ENCODE measurements around the gene PM20D2. TPM values are rescaled to one million over a fixed set of nuclear protein-coding genes. Genes with fewer than 3 reads are reported as not detected.

The PM20D2 gene
- polyA plus RNA-seq, 3 donors: 31.3 to 31.6 (median 31.4) TPM

- DNase-seq (ENCODE audit: low read depth in 3 of 3, low spot score in 2 of 3): no peak
Measured at GRCh38 chr6:89198235-89198634, 52.4 kb downstream of the PM20D2 start.

- DNase-seq (ENCODE audit: low read depth in 3 of 3, low spot score in 2 of 3): no peak
Measured at GRCh38 chr6:89199579-89199978, 53.7 kb downstream of the PM20D2 start.

DNA sequence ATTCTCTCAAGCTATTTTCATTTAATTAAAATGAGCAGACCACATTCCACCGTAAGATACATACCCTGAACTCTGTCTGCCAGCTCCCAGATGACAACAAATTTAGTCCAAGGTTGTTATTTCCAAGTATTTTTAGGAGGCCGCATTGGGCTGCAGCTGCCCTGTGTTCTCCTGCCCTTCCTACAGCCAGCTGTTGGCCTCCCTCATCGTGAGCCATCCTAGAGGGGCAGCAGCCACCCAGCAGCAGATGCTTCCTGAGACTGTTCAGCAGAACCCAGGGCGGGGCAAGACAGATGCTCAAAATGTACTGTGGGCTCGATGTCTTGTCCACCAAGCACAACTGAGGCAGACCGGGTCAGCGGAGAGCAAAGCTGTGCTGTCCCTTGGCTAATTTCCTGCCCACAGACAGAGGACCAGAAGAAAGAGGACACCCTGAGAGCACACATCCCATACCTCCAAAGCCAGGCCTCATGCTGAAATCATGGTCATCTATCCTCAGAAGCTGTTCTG is 54.9 kb downstream of the PM20D2 start:
- DNase-seq (ENCODE audit: low read depth in 3 of 3, low spot score in 2 of 3): no peak

GRCh38 chr6:89204096-89204495 is 58.2 kb downstream of the PM20D2 start:
- no peak for DNase-seq (ENCODE audit: low read depth in 3 of 3, low spot score in 2 of 3)

DNA sequence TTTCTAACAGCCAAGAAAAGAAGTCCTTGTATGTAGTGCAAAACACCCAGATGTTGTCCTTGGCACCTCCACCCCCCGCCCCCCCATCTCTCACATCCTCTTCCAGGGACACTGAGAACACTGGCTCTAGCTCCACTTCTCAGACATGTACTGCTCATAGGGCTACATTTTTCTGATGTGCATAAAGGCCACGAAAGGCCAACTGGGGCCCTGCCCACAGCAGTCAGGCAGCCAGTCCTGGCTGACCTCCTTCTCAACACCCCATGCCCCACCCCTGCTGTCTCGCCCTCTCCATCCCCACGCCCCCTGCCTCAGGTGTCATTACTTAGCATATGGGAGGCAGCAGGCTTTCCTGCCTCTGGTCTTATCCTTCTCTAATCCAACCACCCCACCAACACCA is 60.0 kb downstream of the PM20D2 start:
- DNase-seq (ENCODE audit: low read depth in 3 of 3, low spot score in 2 of 3): no peak

DNA sequence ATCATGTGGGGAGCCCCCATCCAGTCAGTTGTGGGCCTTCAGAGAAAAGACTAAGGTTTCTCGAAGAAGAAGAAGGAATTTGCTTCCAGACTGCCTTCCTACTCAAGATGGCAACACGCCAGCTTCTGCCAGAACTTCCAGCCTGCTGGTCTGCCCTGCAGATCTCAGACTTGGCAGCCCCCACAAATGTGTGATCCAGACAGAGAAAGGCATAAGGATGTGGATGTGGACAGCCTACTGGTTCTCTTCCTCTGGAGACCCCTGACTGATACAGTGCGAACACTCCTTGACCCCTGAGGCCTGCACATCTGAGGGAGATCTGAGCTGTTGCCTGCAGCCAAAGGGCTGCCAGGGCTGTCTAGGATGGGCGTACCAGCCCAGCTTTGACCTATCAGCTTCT is 62.7 kb downstream of the PM20D2 start:
- DNase-seq (ENCODE audit: low read depth in 3 of 3, low spot score in 2 of 3): no peak

DNA sequence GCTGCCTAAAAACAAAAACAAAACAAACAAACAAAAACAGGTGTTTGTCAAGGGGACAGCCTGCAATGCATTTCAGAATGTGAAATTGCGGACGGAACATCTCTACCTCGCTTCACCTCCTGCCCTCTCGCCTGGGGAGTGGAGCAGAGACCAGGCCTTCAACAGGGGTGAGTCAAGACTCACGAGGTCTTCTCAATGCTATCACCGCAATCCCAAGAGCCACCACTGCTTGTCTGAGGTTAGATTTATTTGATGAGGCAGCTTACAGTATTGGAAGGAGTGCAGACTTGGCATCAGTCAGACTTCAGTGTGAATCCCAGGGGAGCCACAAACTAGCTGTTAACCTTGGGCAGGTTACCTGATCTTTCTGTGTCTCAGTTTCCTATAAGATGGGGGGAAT is 63.6 kb downstream of the PM20D2 start:
- no peak for DNase-seq (ENCODE audit: low read depth in 3 of 3, low spot score in 2 of 3)

DNA sequence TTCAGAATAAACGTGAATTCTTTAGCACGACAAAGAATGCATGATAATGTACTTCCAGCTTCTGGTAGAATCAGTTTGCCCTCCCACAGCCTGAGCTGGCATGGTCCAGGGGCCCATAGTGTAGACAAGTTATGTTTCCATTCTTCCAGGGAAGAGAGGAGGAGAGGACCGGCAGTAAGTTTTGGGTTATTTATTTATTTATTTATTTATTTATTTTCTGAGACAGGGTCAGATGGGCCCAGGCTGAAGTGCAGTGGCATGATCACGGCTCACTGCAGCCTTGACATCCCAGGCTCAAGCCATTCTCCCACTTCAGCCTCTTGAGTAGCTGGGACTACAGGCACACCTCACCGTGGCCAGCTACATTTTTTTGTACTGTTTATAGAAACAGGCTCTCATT is 66.6 kb downstream of the PM20D2 start:
- DNase-seq (ENCODE audit: low read depth in 3 of 3, low spot score in 2 of 3): no peak

DNA sequence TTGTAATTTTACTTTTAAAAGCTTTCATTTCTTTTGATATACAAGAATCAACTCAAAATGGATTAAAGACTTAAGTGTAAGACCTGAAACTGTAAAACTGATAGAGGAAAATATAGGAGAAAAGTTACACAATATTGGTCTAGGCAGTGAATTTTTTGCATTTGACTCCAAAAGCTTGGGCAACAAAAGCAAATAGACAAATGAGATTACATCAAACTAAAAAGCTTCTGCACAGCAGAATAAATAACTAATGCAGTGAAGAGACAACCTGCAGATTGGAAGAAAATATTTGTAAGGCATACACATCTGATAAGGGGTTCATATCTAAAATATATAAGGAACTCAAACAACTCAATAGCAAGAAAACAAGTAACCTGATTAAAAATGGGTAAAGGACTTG is 68.3 kb downstream of the PM20D2 start:
- DNase-seq (ENCODE audit: low read depth in 3 of 3, low spot score in 2 of 3): no peak

Other genes starting within 250 kb of the PM20D2 start
- 10 to 100 TPM; 16.3 to 17.7 (median 17.3) TPM for gene RNGTT, start 182.4 kb upstream of the PM20D2 start, polyA plus RNA-seq (ENCODE audit: insufficient read length in 3 of 3)
- 100 to 1,000 TPM; 116 to 130 (median 130) TPM for gene PNRC1, start 65.3 kb upstream of the PM20D2 start, polyA plus RNA-seq (ENCODE audit: insufficient read length in 3 of 3)
- gene SRSF12, start 28.0 kb upstream of the PM20D2 start, polyA plus RNA-seq (ENCODE audit: insufficient read length in 3 of 3): 10 to 100 TPM; 12.6 to 14.4 (median 13.7) TPM
- gene GABRR1, start 71.3 kb downstream of the PM20D2 start, polyA plus RNA-seq (ENCODE audit: insufficient read length in 3 of 3): 1 to 10 TPM; 1.4 to 3.0 (median 2.8) TPM
- gene GABRR2, start 169.2 kb downstream of the PM20D2 start, polyA plus RNA-seq (ENCODE audit: insufficient read length in 3 of 3): 1 to 10 TPM in 2 of 3 donors, under 1 TPM in 1; 0.80 to 1.3 (median 1.1) TPM
- gene UBE2J1, start 206.7 kb downstream of the PM20D2 start, polyA plus RNA-seq (ENCODE audit: insufficient read length in 3 of 3): 10 to 100 TPM; 56.2 to 63.4 (median 58.5) TPM

All from right renal cortex interstitium (tissue), 3 donors.